Right renal cortex interstitium (tissue), 3 donors: ENCODE results near the gene MS4A6E. TPM values are rescaled to one million over a fixed set of nuclear protein-coding genes. Genes with fewer than 3 reads are reported as not detected.

Experiments used
- DNase-seq, 3 donors: peaks; one replicate each; pipeline ENCODE4 v3.0.0-alpha.2; 2013; ENCODE audit warnings: low read depth in 3 of 3, low spot score in 2 of 3
- polyA plus RNA-seq, 3 donors: library from polyadenylated mRNA; unstranded; fragments of 120-200 nt; gene quantifications; one replicate each; pipeline ENCODE4 v1.2.1, GENCODE V29; 2013; ENCODE audit not compliant: insufficient read length in 3 of 3

MS4A6E gene
- polyA plus RNA-seq, 3 donors: not detected

DNA sequence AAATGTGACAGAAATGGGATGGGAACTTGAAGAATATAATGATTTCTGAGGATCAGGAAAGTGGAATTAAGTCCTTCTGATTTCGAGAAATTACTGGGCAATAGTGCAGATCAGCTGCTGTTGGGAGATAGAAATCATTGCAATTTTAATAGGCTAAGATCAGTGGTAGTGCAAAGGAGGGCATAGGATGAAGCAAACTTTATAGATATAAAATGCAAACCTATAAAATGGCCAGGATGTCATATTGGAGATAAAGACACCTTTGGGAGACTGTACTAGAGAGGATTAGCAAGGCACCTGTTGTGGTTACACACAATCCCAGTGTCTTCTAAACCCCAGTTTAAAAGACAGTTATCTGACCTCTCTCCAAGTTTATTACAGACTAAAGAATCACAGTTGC, 44.8 kb downstream of the MS4A6E start:
- DNase-seq: no peak

DNA sequence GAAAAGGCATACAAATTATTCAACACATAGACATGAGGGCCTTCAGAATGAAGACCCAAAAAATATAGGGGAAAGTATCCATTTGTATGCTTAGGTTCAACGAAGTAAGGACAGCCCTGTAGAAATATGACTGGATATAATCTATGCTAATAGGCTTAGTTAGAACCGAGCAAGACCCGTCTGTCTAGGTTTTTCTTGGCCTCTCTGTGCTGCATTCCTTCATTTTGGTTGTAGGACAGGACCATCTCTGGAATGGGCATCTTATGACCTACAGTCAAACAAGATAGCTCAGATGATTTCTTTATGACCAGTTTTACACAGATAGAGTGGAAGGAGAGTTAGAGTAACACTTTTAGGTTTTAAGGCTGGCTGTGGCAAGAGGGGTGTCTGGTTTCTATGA, 45.7 kb downstream of the MS4A6E start:
- DNase-seq: no peak

DNA sequence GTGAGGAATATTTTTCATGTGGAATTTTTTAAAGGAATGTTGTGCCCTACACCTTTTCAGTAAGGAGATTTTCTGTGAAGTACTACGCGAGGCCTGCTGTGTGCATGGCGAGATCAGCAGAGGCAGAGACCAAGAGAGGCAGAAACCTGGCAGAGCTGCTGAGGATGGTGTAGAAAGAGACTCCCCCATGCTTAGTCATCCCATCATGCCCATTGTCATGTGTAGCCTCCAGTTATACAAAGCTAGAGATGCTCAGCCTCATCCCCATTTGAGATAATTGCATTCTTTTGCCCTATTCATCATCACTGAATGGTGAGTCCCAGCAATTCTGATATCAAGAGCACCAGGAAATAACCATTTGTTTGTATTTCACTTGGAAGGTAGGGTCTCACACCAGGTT, 48.3 kb downstream of the MS4A6E start:
- DNase-seq: no peak

DNA sequence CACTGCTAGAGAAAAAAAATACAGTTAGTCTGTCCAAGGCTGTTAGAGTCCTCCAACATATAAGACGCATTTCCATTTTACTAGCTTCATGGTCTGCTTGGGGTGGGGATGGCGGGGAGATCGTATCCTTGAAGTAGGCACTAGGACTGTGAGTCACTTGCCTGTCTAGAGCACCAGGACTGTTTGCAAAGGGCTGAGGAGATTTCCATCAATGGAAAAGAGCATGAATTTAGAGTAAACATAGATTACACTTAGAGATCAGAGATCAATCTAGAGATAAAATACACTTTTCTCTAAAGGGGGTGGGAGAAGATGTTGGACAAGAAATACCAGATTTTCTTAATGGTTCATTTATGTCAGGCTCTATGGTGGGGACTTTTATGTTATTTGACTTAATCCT, 49.5 kb downstream of the MS4A6E start:
- no peak for DNase-seq

DNA sequence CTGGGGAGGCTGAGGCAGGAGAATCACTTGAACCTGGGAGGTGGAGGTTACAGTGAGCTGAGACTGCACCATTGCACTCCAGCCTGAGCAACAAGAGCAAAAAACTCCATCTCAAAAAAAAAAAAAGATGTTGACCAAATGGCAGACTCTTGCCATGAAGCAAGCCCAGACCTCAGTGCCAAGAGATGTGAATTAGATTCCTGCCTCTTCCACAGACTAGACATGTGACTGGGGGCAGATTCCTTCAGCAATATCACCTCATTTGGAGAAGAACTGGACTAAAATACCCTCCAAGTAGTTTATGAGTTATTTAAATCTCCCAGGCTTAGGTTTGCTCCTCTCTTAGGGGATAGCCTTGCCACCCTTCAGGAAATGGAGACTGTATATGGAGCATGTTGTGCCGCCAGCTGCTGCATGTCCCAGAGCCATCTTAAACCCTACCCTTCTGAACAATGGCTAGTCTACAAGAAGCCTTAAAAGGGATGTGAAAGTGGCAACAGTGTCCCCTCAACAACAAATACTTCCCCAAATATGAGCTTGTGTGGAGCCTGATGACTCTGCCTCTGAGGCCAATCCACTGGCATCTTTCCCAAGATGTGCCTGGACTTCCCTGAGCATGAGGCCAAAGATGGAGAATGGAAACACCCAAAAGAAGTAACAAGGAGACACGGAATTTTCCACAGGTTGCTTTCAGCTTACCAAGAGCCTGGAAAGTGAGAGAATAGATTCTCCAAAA, 50.5 kb downstream of the MS4A6E start:
- no peak for DNase-seq

DNA sequence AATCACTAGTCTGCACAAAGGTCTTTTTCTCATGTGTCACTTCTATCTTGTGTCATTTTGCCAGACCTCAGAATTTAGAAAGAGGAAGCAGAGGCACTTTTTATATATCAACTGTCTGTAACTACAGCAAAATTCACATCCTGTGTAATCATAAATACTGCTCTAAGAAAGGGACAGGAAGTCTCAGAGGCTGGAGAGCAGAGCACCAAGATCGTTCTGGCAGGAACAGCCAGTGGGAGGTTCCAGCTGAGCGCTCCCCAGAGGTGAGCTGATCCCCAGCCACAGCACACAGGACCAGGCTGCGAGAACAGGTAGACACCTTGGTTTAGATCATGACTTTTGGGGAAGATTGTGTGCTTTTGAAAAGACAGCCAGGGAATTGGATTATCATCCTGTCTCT, 51.3 kb downstream of the MS4A6E start, which contains the start of gene MS4A7:
Gene MS4A7 (plus strand): TSS at position 179 of the 400 bp plus-strand sequence. CDS start 4,610 bp downstream, outside the sequence.
- DNase-seq: no peak

DNA sequence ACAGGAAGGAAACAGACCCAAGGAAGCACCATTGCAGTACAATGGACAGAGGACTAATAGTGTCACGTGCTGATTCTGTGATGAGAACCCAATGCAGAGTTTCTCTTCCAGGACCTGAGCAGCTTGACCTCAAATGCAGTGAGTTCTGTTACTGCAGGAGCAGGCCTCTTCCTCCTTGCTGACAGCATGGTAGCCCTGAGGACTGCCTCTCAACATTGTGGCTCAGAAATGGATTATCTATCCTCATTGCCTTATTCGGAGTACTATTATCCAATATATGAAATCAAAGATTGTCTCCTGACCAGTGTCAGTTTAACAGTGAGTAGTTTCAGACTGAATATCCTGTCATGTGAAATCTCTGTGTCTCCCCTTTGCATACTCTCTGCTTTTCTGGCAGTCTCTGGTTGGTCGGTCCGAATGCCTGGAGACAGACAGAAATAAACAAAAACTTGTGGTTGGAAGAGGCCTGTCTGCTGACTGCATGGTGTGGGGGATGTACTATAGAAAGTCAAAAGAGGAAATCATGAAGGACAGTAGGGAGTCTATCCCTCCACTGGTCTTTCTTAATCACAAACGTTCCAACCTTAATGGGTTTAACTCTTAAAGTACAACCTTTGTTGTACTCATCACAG, 62.3 kb downstream of the MS4A6E start:
- DNase-seq: no peak

DNA sequence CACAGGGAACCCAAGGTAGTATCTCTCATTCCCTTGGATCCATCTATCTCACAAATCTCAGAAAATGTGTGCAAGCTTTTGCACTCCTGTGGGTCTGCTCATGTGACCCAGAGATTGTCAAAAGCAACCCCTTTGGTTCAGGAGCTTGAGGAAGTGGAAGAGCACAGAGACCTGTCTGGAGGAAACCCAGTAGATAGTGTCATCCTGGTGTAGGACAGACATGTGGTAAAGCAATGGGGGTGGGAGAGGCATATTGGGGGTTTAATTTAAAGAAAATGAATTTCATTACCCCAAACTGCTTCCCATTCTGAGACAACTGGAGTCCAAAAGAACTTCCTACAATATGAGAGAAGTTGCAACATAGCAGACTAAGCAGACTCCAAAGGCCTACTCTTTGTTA, 63.4 kb downstream of the MS4A6E start:
- no peak for DNase-seq

Other genes with a start within 250 kb of the MS4A6E start
- gene MS4A2, start 238.6 kb upstream of the MS4A6E start, polyA plus RNA-seq: not detected
- 10 to 100 TPM; 17.0 to 21.0 (median 17.5) TPM for gene MS4A6A, start 144.2 kb upstream of the MS4A6E start, polyA plus RNA-seq
- under 1 TPM; 0.45 to 0.68 (median 0.65) TPM for gene MS4A4E, start 84.1 kb upstream of the MS4A6E start, polyA plus RNA-seq
- gene MS4A4A, start 46.6 kb upstream of the MS4A6E start, polyA plus RNA-seq: 1 to 10 TPM; 4.7 to 7.4 (median 6.6) TPM
- gene MS4A7, start 51.3 kb downstream of the MS4A6E start, polyA plus RNA-seq: 1 to 10 TPM; 2.4 to 4.7 (median 4.2) TPM
- gene MS4A14, start 69.2 kb downstream of the MS4A6E start, polyA plus RNA-seq: under 1 TPM; 0.20 to 0.36 (median 0.24) TPM
- gene MS4A5, start 102.3 kb downstream of the MS4A6E start, polyA plus RNA-seq: not detected
- gene MS4A1, start 128.6 kb downstream of the MS4A6E start, polyA plus RNA-seq: 1 to 10 TPM in 1 of 3 donors, under 1 TPM in 2; 0.32 to 1.3 (median 0.35) TPM
- gene MS4A12, start 165.5 kb downstream of the MS4A6E start, polyA plus RNA-seq: not detected
- gene MS4A13, start 188.1 kb downstream of the MS4A6E start, polyA plus RNA-seq: not detected